HG02981 (cell line): Measurements from ENCODE around the gene STYXL2.

Source experiments
- ATAC-seq: cut with Tn5 transposase; IDR thresholded peaks from one replicate; pipeline ENCODE4 v1.9.1; 2021; ENCODE audit warnings: mild to moderate bottlenecking, moderate library complexity; ENCODE audit not compliant: unreplicated experiment

Gene STYXL2

DNA sequence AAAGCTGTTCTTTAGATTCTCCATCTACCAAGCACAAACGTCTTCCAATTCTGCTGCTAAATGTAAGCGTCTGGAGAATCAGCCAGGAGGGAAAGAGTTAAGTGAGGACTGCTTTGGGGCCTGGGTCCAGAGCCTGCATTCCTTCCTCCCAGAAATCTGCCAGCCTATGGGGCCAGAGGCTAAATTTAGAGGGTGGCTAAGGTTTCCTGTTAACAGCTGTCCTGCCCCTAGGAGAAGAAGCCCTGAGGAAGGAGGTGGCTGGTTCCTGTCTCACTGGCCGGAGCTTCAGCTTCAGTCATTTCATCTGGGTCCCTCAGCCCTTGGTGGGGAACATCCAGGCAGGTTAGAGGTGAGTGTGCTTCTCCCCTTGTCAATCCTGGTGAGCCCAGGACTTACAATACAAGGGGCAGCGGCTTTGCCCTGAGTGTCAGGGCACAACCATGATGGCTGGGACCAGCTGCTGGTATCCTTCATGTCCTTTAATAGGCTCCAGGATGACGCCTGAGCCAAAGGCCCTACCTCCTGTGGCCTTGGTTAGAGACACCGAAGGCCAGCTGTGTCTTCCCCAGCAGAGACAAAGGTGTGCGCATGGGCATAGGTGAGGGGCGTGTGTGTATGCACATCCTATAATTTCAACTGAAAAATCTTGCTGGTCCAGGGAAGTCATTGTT, at the start of gene STYXL2:
TSS of gene STYXL2 (plus strand) at position 230 of the 671 bp plus-strand sequence. CDS start 775 bp downstream, outside the sequence.
- ATAC-seq: no peak

- ATAC-seq: no peak
Measured at GRCh38 chr1:167051907-167052306, 42.0 kb upstream of the STYXL2 start.

GRCh38 chr1:167052389-167052788, 41.5 kb upstream of the STYXL2 start:
- ATAC-seq: no peak

GRCh38 chr1:167054531-167054930, 39.3 kb upstream of the STYXL2 start:
- no peak for ATAC-seq

DNA sequence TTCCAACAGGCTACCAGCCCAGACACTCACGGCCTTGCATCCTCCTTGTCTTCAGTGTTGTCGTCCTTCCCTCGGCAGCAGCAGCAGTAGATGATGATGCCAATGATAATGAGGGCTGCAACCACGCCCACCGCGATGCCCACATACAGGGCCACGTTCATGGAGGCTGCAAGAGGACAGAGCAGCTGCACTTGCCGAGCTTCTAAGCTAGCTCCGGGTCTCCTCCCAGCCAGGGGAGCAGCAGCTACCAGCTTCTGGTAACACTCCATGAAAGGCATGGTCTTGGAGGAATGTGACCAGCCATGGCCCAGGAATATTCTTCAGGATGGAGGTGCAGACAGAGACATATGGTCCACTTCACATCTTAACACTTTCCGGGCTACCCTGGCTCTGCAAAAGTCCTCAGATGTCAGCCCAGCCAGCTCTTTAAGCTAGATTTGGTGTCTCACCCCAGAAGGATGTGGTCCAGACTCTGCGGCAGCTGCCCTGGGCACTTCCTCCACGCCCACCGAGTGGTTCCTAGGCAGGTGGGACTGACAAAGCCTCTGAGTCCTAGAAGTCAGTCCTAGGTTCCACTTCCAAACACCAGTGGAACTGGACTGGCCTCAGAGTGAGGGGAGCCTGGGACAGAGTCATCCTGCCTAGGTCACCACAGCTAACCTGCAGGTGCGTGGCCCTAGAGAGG, 38.8 kb upstream of the STYXL2 start:
- ATAC-seq: no peak

DNA sequence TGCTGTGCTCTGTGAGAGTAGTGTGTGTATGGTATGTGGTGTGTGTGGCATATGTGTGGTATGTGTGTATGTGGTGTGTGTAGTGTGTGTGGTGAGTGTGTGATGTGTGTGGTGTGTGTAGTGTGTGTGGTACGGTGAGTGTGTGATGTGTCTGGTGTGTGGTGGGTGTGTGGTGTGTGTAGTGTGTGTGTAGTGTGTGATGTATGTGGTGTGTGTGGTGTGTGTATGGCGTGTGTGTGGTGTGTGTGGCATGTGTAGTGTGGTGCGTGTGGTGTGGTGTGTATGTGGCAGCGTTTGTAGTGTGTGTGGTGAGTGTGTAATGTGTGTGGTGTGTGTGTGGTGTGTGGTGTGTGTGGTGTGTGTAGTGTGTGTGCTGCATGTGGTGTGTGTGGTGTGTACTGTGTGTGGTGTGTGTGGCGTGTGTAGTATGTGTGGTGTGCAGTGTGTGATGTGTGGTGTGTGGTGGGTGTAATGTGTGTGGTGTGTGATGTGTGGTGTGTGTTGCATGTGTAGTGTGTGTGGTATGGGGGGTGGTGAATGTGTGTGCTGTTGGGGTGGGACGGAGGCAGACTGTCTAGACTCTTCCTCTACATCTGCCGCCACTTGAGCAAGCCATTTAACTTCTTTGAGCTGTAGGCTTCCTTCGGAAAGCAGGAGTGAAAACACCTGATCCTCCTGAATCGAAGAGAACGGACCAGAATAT, 37.2 kb upstream of the STYXL2 start:
- no peak for ATAC-seq

GRCh38 chr1:167057241-167057688, 36.6 kb upstream of the STYXL2 start:
- ATAC-seq: peak; percentile 62

DNA sequence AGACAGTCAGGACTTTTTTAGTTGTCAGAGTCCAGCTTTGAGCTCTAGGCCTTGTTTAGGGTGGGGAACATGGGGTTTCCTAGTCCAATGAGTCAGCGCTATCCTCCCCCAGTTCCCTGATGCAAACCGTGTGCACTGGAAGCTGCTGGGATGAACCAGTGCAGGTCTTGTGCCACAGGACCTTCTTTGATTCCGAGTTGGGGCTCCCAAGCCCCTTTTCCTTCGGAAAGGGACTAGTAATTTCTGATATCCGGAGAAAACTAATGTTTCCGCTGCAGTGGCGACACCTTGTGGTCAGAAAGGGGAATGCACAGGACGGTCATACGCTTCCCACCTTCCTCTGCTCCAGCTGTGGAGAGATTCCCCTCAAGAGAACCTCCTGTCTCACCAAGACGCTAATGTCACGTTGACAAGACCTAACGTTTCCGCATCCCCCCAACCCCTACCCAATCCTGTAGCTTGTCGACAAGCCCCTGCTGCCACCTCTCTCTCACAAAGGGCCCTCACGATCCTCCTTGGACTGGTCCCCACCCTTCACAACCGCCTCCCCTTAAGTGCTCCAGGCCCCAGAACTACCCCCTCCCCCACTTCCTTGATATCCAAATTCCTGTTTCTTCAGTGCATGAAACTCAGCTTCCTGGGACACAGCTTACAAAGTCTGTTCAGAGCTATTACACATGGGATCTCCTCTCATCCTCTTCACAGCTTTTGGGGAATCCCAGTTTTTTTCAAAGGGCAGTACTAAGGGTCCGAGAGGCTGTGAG, 34.6 kb upstream of the STYXL2 start:
- no peak for ATAC-seq

GRCh38 chr1:167059809-167060107, 34.1 kb upstream of the STYXL2 start:
- ATAC-seq: no peak

GRCh38 chr1:167060141-167061072, 33.5 kb upstream of the STYXL2 start:
- no peak for ATAC-seq

- no peak for ATAC-seq
Measured at GRCh38 chr1:167061073-167061464, 32.8 kb upstream of the STYXL2 start.

DNA sequence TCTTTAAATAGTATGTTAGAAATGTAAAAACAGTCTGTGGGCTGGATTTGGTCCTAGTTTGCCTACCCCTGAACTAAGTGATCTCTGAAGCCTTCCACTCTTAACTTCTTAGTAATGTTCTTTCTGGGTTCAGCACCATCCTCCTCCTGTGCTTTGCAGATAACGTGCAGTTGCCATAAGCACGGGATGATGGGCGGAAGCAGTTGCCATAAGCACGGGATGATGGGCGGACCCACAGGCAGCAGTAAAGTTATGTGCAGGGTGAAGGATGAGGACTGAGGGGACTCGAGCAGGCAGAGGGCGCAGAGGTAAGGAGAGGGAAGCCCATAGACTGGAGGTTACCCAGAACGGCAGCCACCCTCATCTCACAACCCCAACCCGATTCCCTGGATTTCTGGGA, 29.3 kb upstream of the STYXL2 start:
- ATAC-seq: no peak

DNA sequence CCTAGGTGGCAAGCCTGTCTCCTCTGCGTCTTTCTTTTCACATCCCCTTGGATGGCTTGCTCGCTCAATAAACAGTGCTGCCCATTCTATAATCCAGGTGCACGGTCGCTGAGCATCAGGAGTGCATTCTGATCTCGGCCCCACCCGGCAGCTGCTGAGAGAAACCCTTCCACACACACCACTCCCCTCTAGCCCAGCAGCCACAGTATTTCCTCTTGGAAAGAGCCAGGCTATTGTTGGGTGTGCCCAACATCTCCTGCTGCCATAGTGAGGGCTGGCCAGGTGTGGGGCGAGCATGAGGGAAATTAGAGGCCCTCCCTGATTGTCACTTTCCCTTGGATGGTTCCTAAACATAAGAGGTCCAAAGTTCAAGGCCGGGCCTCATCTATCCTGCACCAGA, 28.4 kb upstream of the STYXL2 start:
- no peak for ATAC-seq

DNA sequence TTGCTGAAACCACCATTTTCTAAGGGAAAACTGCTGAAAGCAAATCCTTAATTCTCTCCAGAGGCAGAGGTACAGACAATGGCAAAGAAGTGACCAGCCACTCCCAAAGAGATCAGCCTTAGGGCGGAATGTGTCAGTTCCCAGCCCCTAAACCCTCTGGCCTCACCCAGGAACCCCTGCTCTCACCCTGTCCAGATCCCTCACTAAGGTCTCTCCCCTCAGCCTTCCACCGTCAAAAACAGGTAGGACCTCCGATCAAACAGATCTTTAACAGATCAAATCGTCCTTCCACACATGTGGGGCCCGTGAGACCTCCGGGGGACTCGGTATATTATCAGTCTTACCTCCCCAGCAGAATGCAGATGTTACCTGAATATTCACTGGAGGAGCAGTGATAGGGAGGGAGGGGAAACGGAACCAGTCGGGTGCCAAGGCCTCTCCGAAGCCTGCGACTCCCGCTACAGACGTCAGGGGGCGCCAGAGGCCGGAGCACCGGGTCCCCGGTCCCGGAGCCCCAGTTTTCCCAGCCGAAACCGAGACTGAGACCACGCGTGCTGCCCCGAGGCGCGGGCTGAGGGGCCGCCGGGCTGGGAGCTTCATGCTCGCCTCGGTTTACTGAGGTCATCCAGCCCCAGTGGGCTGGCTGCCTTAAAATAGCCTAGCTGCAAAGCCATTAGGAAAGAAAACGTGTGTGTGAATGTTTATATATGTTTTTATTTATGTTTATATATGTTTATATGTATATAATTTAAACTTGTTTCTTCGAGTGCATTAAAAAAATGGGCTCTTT, 27.3 kb upstream of the STYXL2 start:
- peak; percentile 85 for ATAC-seq

GRCh38 chr1:167067904-167068303, 26.0 kb upstream of the STYXL2 start:
- ATAC-seq: no peak

- no peak for ATAC-seq
Measured at GRCh38 chr1:167068761-167069160, 25.1 kb upstream of the STYXL2 start.

- ATAC-seq: no peak
Measured at GRCh38 chr1:167071286-167071685, 22.6 kb upstream of the STYXL2 start.

DNA sequence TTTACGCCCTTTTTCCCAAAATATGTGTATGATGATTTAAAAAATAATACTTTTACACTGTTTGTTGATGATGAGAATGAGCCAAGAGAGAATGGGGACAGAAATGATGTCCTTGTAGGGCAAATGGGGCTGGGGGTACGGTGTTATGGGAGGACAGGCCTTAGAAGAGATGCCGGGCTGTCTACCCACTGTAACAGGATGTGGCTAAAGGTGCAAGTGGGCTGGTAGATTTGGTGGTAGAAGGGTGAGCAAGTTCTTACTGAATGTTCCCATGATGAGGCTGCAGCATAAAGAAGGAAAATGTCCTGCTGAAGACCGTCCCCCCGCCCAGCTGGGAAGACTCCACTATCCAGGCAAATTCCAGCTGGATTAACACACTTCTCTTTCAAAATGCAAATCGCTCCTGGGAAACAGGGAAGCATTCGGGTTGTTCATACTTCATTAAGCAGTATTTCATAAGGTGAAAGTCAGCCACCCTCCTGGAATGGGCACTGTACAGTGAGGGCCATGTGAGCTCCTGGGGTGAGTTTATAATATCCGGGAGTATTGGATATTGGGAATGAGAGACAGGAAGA, 17.7 kb upstream of the STYXL2 start:
- ATAC-seq: no peak
